Activated T-helper 17 cell treated with anti-CD3 and anti-CD28 coated beads, Interleukin-2, amount 50 U/mL, for 72 hours (primary cell): ENCODE data around the gene MYH16. TPM values are rescaled to one million over a fixed set of nuclear protein-coding genes. Genes with fewer than 3 reads are reported as not detected.

ENCODE experiments used
- ATAC-seq: fragments of 150-1000 bp; cut with Tn5 transposase; replicated peaks from 2 replicates; pipeline ENCODE4 v1.10.0; 2021; ENCODE audit warnings: mild to moderate bottlenecking, moderate library complexity
- H3K27ac Mint-ChIP-seq: one replicate; pipeline ENCODE4 v1.8.0; 2022; ENCODE audit warnings: mixed read lengths
- H3K27me3 Mint-ChIP-seq: one replicate; pipeline ENCODE4 v1.8.0; 2022; ENCODE audit warnings: mixed read lengths
- H3K36me3 Mint-ChIP-seq: one replicate; pipeline ENCODE4 v1.8.0; 2022; ENCODE audit warnings: low read depth, mild to moderate bottlenecking, mixed read lengths
- H3K4me1 Mint-ChIP-seq: one replicate; pipeline ENCODE4 v1.8.0; 2022; ENCODE audit warnings: mixed read lengths
- H3K4me3 Mint-ChIP-seq: one replicate; pipeline ENCODE4 v1.8.0; 2022; ENCODE audit warnings: mild to moderate bottlenecking, mixed read lengths
- H3K9me3 Mint-ChIP-seq: one replicate; pipeline ENCODE4 v1.8.0; 2022; ENCODE audit warnings: mixed read lengths
- total RNA-seq, 2 donors: library from RNA; stranded (reverse); gene quantifications; one replicate each; pipeline ENCODE4 v1.2.3, GENCODE V29; 2022

Gene MYH16
- total RNA-seq, 2 donors from 2014 or later: not detected

DNA sequence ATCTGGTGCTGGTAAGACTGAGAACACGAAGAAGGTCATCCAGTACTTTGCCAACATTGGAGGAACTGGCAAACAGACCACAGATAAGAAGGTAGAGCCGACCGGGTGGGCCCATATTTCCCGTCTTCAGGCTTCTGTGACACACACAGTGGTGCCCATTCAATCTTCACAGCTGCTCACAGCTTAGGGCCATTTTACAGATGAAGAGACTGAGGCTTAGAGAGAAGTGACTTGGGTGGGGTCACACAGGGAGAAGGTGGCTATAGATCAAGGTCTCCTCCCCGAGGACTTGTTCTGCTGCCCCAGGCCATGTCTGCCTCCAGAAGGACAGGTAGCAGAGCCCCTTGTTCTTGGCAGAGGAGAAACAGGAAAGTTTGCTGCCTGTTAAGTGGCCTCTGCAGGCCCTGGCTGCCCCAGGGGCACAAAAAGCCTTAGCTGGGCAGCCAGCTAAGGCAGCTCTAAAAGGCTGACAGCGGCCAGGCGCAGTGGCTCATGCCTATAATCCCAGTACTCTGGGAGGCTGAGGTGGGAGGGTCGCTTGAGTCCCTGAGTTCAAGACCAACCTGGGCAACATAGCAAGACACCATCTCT, 22.6 kb upstream of the MYH16 start:
- Mint-ChIP-seq H3K36me3 (no peaks in the 10 kb centered on the region), H3K9me3 (no peaks in the 10 kb centered on the region), H3K27ac (no peak overlapping the region), H3K27me3 (peaks cover 8% of the 10 kb centered on the region), H3K4me1 (no peaks in the 10 kb centered on the region), H3K4me3 (no peak overlapping the region)
- no peak for ATAC-seq

DNA sequence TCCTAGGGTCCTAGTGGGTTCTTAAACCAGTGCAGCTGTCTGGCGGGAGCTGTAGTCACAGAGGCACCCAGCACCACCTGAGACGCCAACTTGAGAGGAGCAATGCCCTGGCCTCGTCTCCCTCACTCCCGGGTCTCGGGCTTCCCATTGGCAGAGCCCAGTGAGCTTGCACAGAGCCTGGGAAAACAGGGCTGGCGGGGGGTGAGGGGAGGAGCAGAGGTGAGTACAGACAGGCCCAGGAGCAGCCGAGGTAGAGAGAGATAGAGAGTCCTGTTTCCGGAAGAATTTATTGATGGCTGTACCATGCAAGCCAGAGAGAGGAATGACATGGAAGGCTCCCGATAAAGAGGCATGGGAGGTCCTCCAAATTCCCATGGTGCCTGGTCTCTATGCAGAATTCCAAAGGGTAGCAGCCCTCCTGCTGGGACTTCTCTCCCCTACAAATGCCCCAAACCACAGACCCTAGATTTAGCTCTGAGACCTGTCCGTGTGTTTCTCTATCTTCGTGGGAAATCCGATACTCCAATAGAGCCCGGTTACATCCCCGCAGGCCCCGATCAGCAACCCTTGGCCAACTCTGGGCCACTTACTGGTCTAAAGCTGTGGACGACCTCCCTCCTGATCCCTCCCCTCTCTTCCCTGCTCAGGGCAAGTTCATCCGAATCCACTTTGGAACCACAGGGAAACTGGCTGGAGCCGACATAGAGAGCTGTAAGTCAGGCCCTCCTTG, 20.3 kb upstream of the MYH16 start:
- H3K9me3 Mint-ChIP-seq: no peaks in the 10 kb centered on the region
- no peak overlapping the region for H3K27ac Mint-ChIP-seq
- peaks cover 8% of the 10 kb centered on the region for H3K27me3 Mint-ChIP-seq
- H3K36me3 Mint-ChIP-seq: no peaks in the 10 kb centered on the region
- H3K4me3 Mint-ChIP-seq: no peak overlapping the region
- no peaks in the 10 kb centered on the region for H3K4me1 Mint-ChIP-seq
- no peak for ATAC-seq

DNA sequence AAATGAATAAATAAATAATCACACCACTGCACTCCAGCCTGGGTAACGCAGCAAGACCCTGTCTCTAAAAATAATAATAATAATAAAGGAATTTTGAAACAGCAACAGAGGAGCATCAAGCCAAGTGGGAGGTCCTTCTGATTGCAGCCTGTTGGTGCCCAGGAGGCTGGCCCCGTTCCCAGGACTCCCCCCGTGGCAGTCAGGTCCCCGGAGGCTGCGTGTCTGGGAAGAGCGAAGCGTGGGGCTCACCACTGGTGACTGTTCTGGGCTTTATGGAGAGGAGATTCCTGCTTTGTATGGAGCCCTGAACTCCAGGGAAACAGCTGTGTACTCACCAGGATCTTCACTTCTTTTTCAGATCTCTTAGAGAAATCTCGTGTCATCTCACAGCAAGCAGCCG, 19.3 kb upstream of the MYH16 start:
- Mint-ChIP-seq H3K4me3 (no peak overlapping the region), H3K4me1 (no peaks in the 10 kb centered on the region), H3K9me3 (no peaks in the 10 kb centered on the region), H3K27me3 (peaks cover 8% of the 10 kb centered on the region), H3K36me3 (no peaks in the 10 kb centered on the region), H3K27ac (no peak overlapping the region)
- ATAC-seq: no peak

DNA sequence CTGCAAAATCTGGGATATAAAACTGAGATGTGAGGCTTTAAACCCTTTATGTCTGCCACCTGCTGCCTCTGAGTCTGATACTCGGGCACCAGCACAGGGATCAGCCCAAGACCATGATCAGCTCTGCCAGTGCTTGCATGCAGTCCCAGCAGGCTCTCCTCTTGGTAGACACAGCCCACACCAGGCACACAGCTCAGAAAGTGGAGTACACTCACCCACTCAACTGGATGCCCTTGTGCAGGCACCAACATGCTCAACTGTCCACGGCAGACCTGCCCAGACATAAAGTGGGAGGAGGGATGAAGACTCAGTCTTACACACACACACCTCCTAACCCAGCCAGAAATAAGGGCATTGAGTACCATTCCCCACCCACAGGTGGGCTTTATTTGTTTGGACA, 18.2 kb upstream of the MYH16 start:
- peaks cover 3% of the 10 kb centered on the region for H3K27me3 Mint-ChIP-seq
- H3K27ac Mint-ChIP-seq: no peak overlapping the region
- no peak for ATAC-seq
- H3K9me3 Mint-ChIP-seq: no peaks in the 10 kb centered on the region
- H3K36me3 Mint-ChIP-seq: no peaks in the 10 kb centered on the region
- no peaks in the 10 kb centered on the region for H3K4me1 Mint-ChIP-seq
- H3K4me3 Mint-ChIP-seq: no peak overlapping the region

DNA sequence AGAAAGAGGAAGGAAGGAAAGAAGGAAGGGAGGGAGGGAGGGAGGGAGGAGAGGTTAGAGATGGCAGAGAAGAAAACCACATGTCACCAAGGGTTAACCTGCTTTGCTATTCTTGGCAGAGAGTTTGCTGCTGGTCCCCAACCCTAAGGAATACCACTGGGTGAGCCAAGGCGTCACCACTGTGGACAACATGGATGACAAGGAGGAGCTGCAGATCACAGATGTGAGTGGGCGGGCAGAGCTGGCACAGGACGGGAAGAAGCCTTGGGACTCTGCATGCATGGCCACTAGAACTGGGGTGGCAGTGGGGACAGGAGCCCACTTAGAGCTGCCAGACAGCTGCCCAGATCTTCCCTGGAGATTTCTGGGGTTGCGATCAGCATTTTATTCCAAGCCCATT, 17.2 kb upstream of the MYH16 start:
- Mint-ChIP-seq H3K27ac (no peak overlapping the region), H3K4me1 (no peaks in the 10 kb centered on the region), H3K9me3 (no peaks in the 10 kb centered on the region), H3K4me3 (no peak overlapping the region), H3K36me3 (no peaks in the 10 kb centered on the region), H3K27me3 (peaks cover 3% of the 10 kb centered on the region)
- ATAC-seq: no peak

DNA sequence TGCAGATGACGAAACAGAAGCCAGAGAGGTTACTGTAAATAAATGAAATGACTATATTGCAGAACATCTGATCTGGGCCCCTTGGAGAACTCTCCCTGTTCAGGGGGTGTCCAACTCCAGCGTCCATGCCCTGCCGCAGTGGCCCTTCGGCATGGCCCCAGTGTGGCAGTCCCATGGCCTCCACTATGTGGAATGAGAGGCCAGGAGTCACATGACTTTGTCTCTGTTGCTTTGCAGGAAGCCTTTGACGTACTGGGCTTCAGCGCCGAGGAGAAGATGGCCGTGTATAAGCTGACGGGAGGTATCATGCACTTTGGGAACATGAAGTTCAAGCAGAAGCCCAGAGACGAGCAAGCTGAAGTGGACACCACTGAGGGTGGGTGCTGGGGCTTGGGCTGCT, 15.6 kb upstream of the MYH16 start:
- H3K36me3 Mint-ChIP-seq: no peaks in the 10 kb centered on the region
- peaks cover 3% of the 10 kb centered on the region for H3K27me3 Mint-ChIP-seq
- H3K4me3 Mint-ChIP-seq: no peak overlapping the region
- H3K4me1 Mint-ChIP-seq: no peaks in the 10 kb centered on the region
- H3K9me3 Mint-ChIP-seq: no peaks in the 10 kb centered on the region
- H3K27ac Mint-ChIP-seq: no peak overlapping the region
- no peak for ATAC-seq

DNA sequence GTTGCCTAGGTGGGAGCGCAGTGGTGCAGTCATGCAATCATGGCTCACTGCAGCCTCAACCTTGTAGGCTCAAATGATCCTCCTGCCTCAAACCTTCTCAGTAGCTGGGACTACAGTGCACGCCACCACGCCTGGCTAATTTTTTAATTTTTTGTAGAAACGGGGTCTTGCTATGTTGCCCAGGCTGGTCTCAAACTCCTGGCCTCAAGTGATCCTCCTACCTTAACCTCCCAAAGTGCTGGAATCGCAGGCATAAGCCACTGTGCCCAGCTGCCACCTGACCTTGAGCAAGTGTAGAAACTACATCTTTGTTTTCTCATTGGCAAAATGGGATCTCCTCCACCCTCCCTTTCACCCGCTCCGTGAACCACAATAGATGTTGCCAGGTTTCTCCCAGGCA, 15.0 kb upstream of the MYH16 start:
- Mint-ChIP-seq H3K4me3 (no peak overlapping the region), H3K27ac (no peak overlapping the region), H3K9me3 (no peaks in the 10 kb centered on the region), H3K4me1 (no peaks in the 10 kb centered on the region), H3K36me3 (no peaks in the 10 kb centered on the region), H3K27me3 (peaks cover 4% of the 10 kb centered on the region)
- no peak for ATAC-seq

DNA sequence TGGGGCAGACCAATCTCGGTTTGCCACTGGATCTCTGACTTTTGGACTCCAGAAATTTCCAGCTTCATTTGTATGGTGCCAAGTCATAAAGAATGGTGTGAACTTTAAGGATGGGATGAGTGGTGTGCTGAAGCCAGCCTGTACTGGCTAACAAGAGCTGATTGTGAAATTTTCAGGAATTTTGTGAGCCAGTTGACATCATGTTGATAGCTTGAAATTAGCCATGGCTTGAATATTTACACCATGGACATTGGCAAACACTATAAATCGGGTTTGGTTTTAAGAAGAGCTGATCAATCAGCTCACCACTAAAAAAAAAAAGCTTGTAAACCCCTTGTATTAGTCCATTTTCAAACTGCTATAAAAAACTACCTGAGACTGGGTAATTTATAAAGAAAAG, 14.1 kb upstream of the MYH16 start:
- Mint-ChIP-seq H3K27me3 (peaks cover 7% of the 10 kb centered on the region), H3K4me1 (no peaks in the 10 kb centered on the region), H3K36me3 (no peaks in the 10 kb centered on the region), H3K9me3 (no peaks in the 10 kb centered on the region), H3K4me3 (no peak overlapping the region), H3K27ac (no peak overlapping the region)
- ATAC-seq: no peak

DNA sequence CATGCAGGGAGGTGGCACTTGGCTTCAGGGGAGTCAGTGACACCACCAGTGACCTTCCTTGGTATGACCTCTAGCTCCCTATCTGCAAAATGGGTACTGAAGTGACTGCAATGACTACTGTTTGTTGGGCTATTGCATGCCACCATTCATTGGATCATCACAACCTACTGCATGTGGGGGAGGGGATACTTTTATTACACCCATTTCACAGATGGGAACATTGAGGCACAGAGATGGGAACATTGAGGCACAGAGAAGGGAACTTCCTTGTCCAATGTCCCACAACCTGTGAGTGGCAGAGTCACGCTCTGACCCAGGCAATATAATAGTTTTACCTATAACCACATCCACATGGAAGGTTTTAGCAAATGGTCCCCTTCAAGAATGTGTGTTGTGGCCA, 12.2 kb upstream of the MYH16 start:
- no peak for ATAC-seq
- Mint-ChIP-seq H3K36me3 (no peaks in the 10 kb centered on the region), H3K27ac (no peak overlapping the region), H3K27me3 (peaks cover 4% of the 10 kb centered on the region), H3K9me3 (no peaks in the 10 kb centered on the region), H3K4me1 (no peaks in the 10 kb centered on the region), H3K4me3 (no peak overlapping the region)

DNA sequence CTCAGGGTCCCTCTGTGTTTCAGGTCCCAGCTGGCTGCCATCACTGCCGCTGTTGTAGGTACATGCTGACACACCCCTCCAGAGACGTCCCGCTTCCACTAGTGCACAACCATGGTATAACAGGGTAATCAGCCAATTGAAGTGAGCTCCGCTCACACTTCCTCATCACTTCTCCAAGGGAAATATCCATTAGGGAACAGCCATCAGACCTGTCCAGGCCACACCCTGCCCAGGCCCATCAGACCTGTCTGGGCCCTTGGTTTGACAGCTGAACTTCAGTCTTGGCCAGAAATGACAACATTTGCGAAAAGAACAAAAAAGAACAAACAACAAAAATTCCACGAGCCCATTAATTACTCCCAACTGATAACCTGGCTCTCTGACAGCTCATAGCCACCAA, 11.0 kb upstream of the MYH16 start:
- H3K4me3 Mint-ChIP-seq: no peak overlapping the region
- H3K9me3 Mint-ChIP-seq: peaks cover 3% of the 10 kb centered on the region
- ATAC-seq: no peak

DNA sequence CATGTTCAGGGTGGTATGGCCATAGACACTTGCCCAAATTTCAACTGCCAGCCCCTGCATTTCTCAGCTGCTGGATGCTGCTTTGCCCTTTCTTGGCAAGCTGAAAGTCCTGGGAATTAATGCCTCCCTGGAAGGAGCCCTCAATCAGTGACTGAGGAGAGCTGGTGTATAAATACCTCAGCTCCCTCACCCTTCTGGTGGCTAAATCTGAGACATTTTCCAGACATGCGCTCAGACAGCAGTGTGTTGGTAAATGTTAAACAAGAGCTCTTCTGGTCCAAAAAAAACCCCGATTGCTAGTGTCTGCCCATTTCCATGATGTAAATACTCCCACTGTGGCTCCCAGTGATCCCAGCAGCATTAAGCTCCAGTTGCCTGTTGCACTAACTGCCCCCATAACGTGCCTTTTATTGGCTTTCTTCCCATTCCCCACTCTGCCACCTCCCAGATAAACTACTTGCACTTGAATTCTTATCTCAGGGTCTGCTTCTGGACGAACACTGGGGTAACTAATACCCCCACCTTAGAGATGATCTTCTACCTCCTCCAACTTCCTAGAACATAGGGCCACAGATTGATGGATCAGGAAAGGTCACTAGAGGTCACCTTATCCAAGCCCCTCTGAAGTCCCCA, 6.7 kb upstream of the MYH16 start:
- H3K27ac Mint-ChIP-seq: peak overlapping the region; percentile 21
- H3K9me3 Mint-ChIP-seq: peaks cover 3% of the 10 kb centered on the region
- H3K27me3 Mint-ChIP-seq: peaks cover 13% of the 10 kb centered on the region
- no peak overlapping the region for H3K4me3 Mint-ChIP-seq
- no peaks in the 10 kb centered on the region for H3K4me1 Mint-ChIP-seq
- no peaks in the 10 kb centered on the region for H3K36me3 Mint-ChIP-seq
- ATAC-seq: no peak

More for the DNA sequence above, 11.0 kb upstream of the MYH16 start:
- Mint-ChIP-seq H3K36me3 (no peaks in the 10 kb centered on the region), H3K27ac (no peak overlapping the region), H3K27me3 (peaks cover 11% of the 10 kb centered on the region), H3K4me1 (no peaks in the 10 kb centered on the region)

DNA sequence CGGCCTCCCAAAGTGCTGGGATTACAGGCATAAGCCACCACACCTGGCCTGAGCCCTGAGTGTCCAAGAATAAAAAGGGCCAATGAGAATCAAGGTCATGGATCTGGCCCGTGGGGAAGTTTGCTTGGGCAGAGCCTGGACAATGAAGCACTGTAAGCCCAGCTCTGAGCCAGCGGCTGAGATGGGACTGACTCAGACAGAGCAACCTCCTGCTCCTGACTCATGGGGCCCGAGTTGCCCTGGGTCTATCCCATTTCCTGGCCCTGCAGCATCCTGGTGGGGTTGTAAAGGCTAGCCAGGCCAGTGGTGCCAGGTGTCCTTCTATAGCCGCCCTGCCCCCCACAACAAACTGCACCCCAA, 5.2 kb upstream of the MYH16 start:
- H3K4me3 Mint-ChIP-seq: no peak overlapping the region
- no peak for ATAC-seq
- H3K9me3 Mint-ChIP-seq: peaks cover 3% of the 10 kb centered on the region
- peaks cover 13% of the 10 kb centered on the region for H3K27me3 Mint-ChIP-seq
- H3K36me3 Mint-ChIP-seq: no peaks in the 10 kb centered on the region
- H3K4me1 Mint-ChIP-seq: no peaks in the 10 kb centered on the region
- H3K27ac Mint-ChIP-seq: no peak overlapping the region

DNA sequence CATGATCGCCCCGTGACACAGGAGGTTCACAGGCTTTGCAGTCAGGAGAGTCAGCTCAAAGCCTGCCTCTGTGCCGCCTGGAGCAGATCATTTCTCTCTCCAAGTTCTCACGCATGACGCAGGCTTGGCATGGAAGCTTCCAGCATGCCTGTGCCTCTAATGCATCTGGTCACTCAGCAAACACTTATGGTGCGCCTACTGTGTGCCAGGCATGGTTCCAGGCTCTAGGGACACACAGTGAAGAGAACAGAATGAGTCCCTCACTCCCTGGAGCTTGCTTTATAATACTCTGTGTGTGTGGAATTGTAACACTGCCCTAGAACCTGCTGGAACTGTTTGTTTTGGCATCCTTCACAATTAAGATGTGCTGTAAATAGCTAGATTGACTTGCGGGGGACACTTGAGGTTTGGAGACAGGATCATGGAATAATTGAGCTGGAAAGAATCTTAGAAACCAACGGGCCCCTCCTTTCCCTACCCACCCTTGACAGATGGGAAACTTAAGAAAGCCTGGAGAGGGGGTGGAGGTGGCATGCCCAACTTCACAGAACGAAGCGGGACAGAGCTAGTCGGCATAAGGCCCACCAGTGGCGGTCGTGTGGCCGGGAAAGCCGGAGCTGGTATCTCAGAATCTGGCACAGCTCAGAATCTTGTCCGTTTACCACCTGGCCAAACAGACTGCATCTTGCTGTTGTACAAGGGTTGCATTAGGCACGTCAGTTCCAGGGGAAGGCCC, 4.6 kb upstream of the MYH16 start:
- H3K4me1 Mint-ChIP-seq: no peaks in the 10 kb centered on the region
- peaks cover 3% of the 10 kb centered on the region for H3K9me3 Mint-ChIP-seq
- ATAC-seq: no peak
- no peak overlapping the region for H3K4me3 Mint-ChIP-seq
- H3K27ac Mint-ChIP-seq: no peak overlapping the region
- H3K27me3 Mint-ChIP-seq: peaks cover 9% of the 10 kb centered on the region
- H3K36me3 Mint-ChIP-seq: no peaks in the 10 kb centered on the region

DNA sequence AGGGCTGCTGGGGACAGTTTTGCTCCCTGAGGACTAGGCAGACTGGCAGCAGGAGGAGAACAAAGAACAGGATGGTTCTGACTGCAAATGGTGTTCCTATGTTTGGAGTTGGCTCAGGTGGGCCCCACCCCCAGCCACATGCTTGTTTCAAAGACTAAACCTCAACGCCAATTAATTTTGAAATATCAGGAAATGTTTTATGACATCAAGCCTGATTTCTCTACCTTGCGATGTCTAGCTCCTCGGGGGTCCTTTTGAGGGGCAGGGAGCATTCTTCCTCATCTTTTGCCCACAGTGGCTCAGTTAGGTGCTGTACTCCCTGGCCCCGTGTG, 4.1 kb upstream of the MYH16 start:
- Mint-ChIP-seq H3K27me3 (peaks cover 9% of the 10 kb centered on the region), H3K36me3 (no peaks in the 10 kb centered on the region), H3K27ac (no peak overlapping the region), H3K4me1 (peaks cover 2% of the 10 kb centered on the region), H3K4me3 (no peak overlapping the region), H3K9me3 (peaks cover 3% of the 10 kb centered on the region)
- no peak for ATAC-seq

DNA sequence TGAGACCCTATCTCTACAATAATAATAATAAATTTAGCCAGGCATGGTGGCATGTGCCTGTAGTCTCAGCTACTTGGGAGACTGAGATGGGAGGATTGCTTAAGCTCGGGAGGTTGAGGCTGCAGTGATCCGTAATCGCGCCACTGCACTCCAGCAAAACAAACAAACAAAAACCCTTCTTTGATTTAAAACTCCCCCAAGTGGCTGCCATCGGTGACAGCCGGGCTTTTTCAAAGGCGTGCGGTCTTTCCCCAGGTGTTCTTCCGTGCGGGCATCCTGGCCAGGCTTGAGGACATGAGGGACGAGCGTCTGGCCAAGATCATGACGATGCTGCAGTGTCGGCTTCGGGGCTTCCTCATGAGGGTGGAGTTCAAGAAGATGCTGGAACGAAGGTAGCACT, 1.9 kb upstream of the MYH16 start:
- ATAC-seq: no peak
- H3K36me3 Mint-ChIP-seq: no peaks in the 10 kb centered on the region
- no peak overlapping the region for H3K4me3 Mint-ChIP-seq
- H3K27me3 Mint-ChIP-seq: peaks cover 9% of the 10 kb centered on the region
- H3K4me1 Mint-ChIP-seq: peaks cover 10% of the 10 kb centered on the region
- peaks cover 3% of the 10 kb centered on the region for H3K9me3 Mint-ChIP-seq
- no peak overlapping the region for H3K27ac Mint-ChIP-seq
